Spinal cord (tissue), 10 donors: ENCODE results near the gene ATP9A. TPM values are rescaled to one million over a fixed set of nuclear protein-coding genes. Genes with fewer than 3 reads are reported as not detected.

Experiments used
- DNase-seq, 6 donors: peaks; one replicate each; pipeline versions ENCODE4 v3.0.0 to v3.0.0-alpha.2; 2013 to 2015; ENCODE audit warnings: low spot score in 6 of 6, low read depth in 4 of 6
- H3K27ac ChIP-seq: one replicate; pipeline ENCODE4 v1.5.1; 2013; ENCODE audit warnings: low read depth, low read length, control low read depth
- H3K27me3 ChIP-seq: one replicate; pipeline ENCODE4 v1.6.1; 2013; ENCODE audit warnings: low read length; ENCODE audit not compliant: control insufficient read depth, insufficient read depth
- H3K36me3 ChIP-seq: one replicate; pipeline ENCODE4 v1.6.1; 2013; ENCODE audit warnings: low read length; ENCODE audit not compliant: control insufficient read depth, insufficient read depth
- H3K4me1 ChIP-seq: one replicate; pipeline ENCODE4 v1.6.1; 2013; ENCODE audit warnings: low read length; ENCODE audit not compliant: control insufficient read depth, insufficient read depth
- H3K4me3 ChIP-seq: one replicate; pipeline ENCODE4 v1.5.1; 2013; ENCODE audit warnings: low read depth, low read length, control low read depth
- H3K9me3 ChIP-seq: one replicate; pipeline ENCODE4 v1.6.1; 2013; ENCODE audit warnings: low read length; ENCODE audit not compliant: control insufficient read depth, insufficient read depth
- WGBS: methylation state at CpG from one replicate; pipeline ENCODE4 v1.1.5; 2013; ENCODE audit warnings: missing lambda C conversion rate; ENCODE audit not compliant: insufficient coverage; 5-methylcytosine and 5-hydroxymethylcytosine counted together
- polyA plus RNA-seq, 2 donors: library from polyadenylated mRNA; unstranded; fragments of 120-200 nt; gene quantifications; one replicate each; pipeline ENCODE4 v1.2.1, GENCODE V29; 2013; ENCODE audit not compliant: insufficient read length in 2 of 2
- total RNA-seq, 2 donors: library from RNA; depleted of rRNA in 1 of 2; stranded (reverse); fragments of 120-200 nt in 1 of 2; fragments of >200 nt in 1 of 2; gene quantifications; one replicate each; pipeline versions ENCODE4 v1.2.3 to v1.2.4, GENCODE V29; 2013 to 2014
- donor health status: healthy.

Gene ATP9A
- total and polyA plus RNA-seq, 4 donors = 77.3 to 187 (median 169) TPM

- H3K27ac ChIP-seq = no peak overlapping the region
- WGBS = 81% methylated on average over 5 of the region's 7 CpGs
Measured at GRCh38 chr20:51804754-51805153, 36.6 kb upstream of the ATP9A start.

GRCh38 chr20:51803148-51803854 is 35.1 kb upstream of the ATP9A start:
- Histone ChIP-seq H3K36me3 (no peaks in the 10 kb centered on the region), H3K27ac (no peak overlapping the region), H3K4me1 (peaks cover 28% of the 10 kb centered on the region), H3K9me3 (no peaks in the 10 kb centered on the region), H3K27me3 (peaks cover 42% of the 10 kb centered on the region), H3K4me3 (no peak overlapping the region)
- WGBS = 100% methylated on average over 1 of the region's 4 CpGs
- DNase-seq = peak in 1 of 6 donors; percentile 28

More at GRCh38 chr20:51804754-51805153, 36.6 kb upstream of the ATP9A start:
- no peak for DNase-seq
- no peak overlapping the region for H3K4me3 ChIP-seq
- no peaks in the 10 kb centered on the region for H3K9me3 ChIP-seq
- peaks cover 26% of the 10 kb centered on the region for H3K4me1 ChIP-seq
- peaks cover 29% of the 10 kb centered on the region for H3K27me3 ChIP-seq
- no peaks in the 10 kb centered on the region for H3K36me3 ChIP-seq

- DNase-seq = peak in 2 of 6 donors; percentile 24 to 84
- WGBS = 6% methylated on average over 37 of the region's 44 CpGs
Measured at GRCh38 chr20:51802170-51802751, 34.1 kb upstream of the ATP9A start, which contains the start of gene SALL4. Gene SALL4, minus strand, starts transcription at chr20:51802521. Its CDS starts 113 bp downstream, at chr20:51802408.

GRCh38 chr20:51801823-51802123 is 33.6 kb upstream of the ATP9A start:
- H3K4me3 ChIP-seq = peak overlapping the region; percentile 53
- peaks cover 46% of the 10 kb centered on the region for H3K27me3 ChIP-seq
- WGBS = 0% methylated on average over 6 of the region's 8 CpGs

More at GRCh38 chr20:51802170-51802751, 34.1 kb upstream of the ATP9A start, which contains the start of gene SALL4:
- Histone ChIP-seq H3K27ac (peak within 1 kb of the TSS; percentile 33), H3K9me3 (no peaks in the 10 kb centered on the region), H3K4me3 (peak within 1 kb of the TSS; percentile 53), H3K4me1 (peaks cover 28% of the 10 kb centered on the region), H3K36me3 (no peaks in the 10 kb centered on the region), H3K27me3 (peaks cover 46% of the 10 kb centered on the region)

GRCh38 chr20:51801122-51801822 is 33.1 kb upstream of the ATP9A start:
- WGBS = under 1% methylated on average over 36 of the region's 59 CpGs
- Histone ChIP-seq H3K4me1 (peaks cover 28% of the 10 kb centered on the region), H3K9me3 (no peaks in the 10 kb centered on the region), H3K36me3 (no peaks in the 10 kb centered on the region), H3K27ac (peak overlapping the region; percentile 33), H3K27me3 (peaks cover 46% of the 10 kb centered on the region), H3K4me3 (peak overlapping the region; percentile 53)
- peak in 2 of 6 donors; percentile 10 to 35 for DNase-seq

More at GRCh38 chr20:51801823-51802123, 33.6 kb upstream of the ATP9A start:
- DNase-seq = peak in 1 of 6 donors; percentile 11
- peaks cover 28% of the 10 kb centered on the region for H3K4me1 ChIP-seq
- H3K9me3 ChIP-seq = no peaks in the 10 kb centered on the region
- no peaks in the 10 kb centered on the region for H3K36me3 ChIP-seq
- no peak overlapping the region for H3K27ac ChIP-seq

GRCh38 chr20:51800872-51801121 is 32.6 kb upstream of the ATP9A start:
- WGBS = 0% methylated on average over 18 of the region's 18 CpGs
- DNase-seq = peak in 1 of 6 donors; percentile 47
- Histone ChIP-seq H3K4me1 (peaks cover 28% of the 10 kb centered on the region), H3K36me3 (no peaks in the 10 kb centered on the region), H3K9me3 (no peaks in the 10 kb centered on the region), H3K27me3 (peaks cover 46% of the 10 kb centered on the region), H3K4me3 (peak overlapping the region; percentile 53), H3K27ac (peak overlapping the region; percentile 33)

GRCh38 chr20:51800060-51800871 is 32.1 kb upstream of the ATP9A start:
- H3K4me3 ChIP-seq = peak overlapping the region; percentile 53
- under 1% methylated on average over 27 of the region's 44 CpGs for WGBS
- H3K36me3 ChIP-seq = no peaks in the 10 kb centered on the region
- H3K27ac ChIP-seq = peak overlapping the region; percentile 33
- peaks cover 46% of the 10 kb centered on the region for H3K27me3 ChIP-seq
- DNase-seq = peak in 3 of 6 donors; percentile 35 to 86 (median 76)
- peaks cover 28% of the 10 kb centered on the region for H3K4me1 ChIP-seq
- H3K9me3 ChIP-seq = no peaks in the 10 kb centered on the region

- no peaks in the 10 kb centered on the region for H3K36me3 ChIP-seq
- H3K27me3 ChIP-seq = peaks cover 46% of the 10 kb centered on the region
- peak in 2 of 6 donors; percentile 13 to 32 for DNase-seq
- no peak overlapping the region for H3K27ac ChIP-seq
- no peak overlapping the region for H3K4me3 ChIP-seq
- no CpG with 5 or more reads among the region's 10 CpGs for WGBS
- H3K9me3 ChIP-seq = no peaks in the 10 kb centered on the region
- peaks cover 28% of the 10 kb centered on the region for H3K4me1 ChIP-seq
Measured at GRCh38 chr20:51799401-51799860, 31.2 kb upstream of the ATP9A start.

GRCh38 chr20:51797357-51798025 is 29.3 kb upstream of the ATP9A start:
- Histone ChIP-seq H3K9me3 (no peaks in the 10 kb centered on the region), H3K27me3 (peaks cover 43% of the 10 kb centered on the region), H3K4me1 (peaks cover 28% of the 10 kb centered on the region), H3K36me3 (no peaks in the 10 kb centered on the region), H3K4me3 (no peak overlapping the region), H3K27ac (no peak overlapping the region)
- DNase-seq = peak in 2 of 6 donors; percentile 54 to 70
- no CpG with 5 or more reads among the region's 3 CpGs for WGBS
